HCT116 (cell line): ENCODE results near the gene COQ6.
"Not testable (repeated sequence)": the region's sequence is repeated elsewhere in the genome, so short reads cannot be mapped to it uniquely, and the experiment has no call there.

ENCODE experiments used
- CEBPB ChIP-seq: IDR thresholded peaks from 2 replicates; pipeline ENCODE4 v1.6.1; 2012; ENCODE audit warnings: low read depth
- EZH2 ChIP-seq: fragments of 200-600 bp; sonication (generic); IDR thresholded peaks from 2 replicates; pipeline ENCODE4 v1.6.1; 2017; ENCODE audit warnings: antibody characterized with exemption, mixed run types
- EZH2phosphoT487 ChIP-seq: fragments of 200-600 bp; IDR thresholded peaks from 2 replicates; pipeline ENCODE4 v1.6.1; 2018; ENCODE audit warnings: antibody characterized with exemption, borderline replicate concordance
- POLR2A ChIP-seq: IDR thresholded peaks from 2 replicates; pipeline ENCODE4 v1.7.0; 2011; ENCODE audit warnings: borderline replicate concordance; ENCODE audit not compliant: insufficient read depth, insufficient read length; ENCODE audit errors: extremely low read depth
- RAD21 ChIP-seq: IDR thresholded peaks from 2 replicates; pipeline ENCODE4 v1.6.1; 2012; ENCODE audit warnings: low read depth, mild to moderate bottlenecking
- SIN3A ChIP-seq: IDR thresholded peaks from 2 replicates; pipeline ENCODE4 v1.6.1; 2012; ENCODE audit warnings: low read depth
- SP1 ChIP-seq: IDR thresholded peaks from 2 replicates; pipeline ENCODE4 v1.6.1; 2012; ENCODE audit warnings: low read depth
- YY1 ChIP-seq: IDR thresholded peaks from 2 replicates; pipeline ENCODE4 v1.6.1; 2011; ENCODE audit warnings: low read length, low read depth, moderate library complexity, mild to moderate bottlenecking; ENCODE audit not compliant: insufficient replicate concordance; ENCODE audit errors: extremely low read depth
- ZNF274 ChIP-seq: fragments of 200-500 bp; sonication (Bioruptor generic); IDR thresholded peaks from 2 replicates; pipeline ENCODE4 v1.6.1; 2014; ENCODE audit warnings: mild to moderate bottlenecking, low read depth, low read length, inconsistent platforms
- TF ChIP-seq, protein P1 (sequence below), 3 experiments: fragments of 200-600 bp in 1 of 3; sonication (generic) in 1 of 3; IDR thresholded peaks in 2 of 3; conservative IDR thresholded peaks in 1 of 3; 2 replicates each; pipeline ENCODE4 v1.5.1; 2012 to 2017; ENCODE audit warnings: low read depth in 2 of 3, low read length in 2 of 3, antibody characterized with exemption in 1 of 3, borderline replicate concordance in 1 of 3, control low read depth in 1 of 3, mild to moderate bottlenecking in 1 of 3, mixed read lengths in 1 of 3, mixed run types in 1 of 3, moderate library complexity in 1 of 3; ENCODE audit not compliant: insufficient read depth in 1 of 3
- TF ChIP-seq, protein P2 (sequence below): IDR thresholded peaks from 2 replicates; pipeline ENCODE4 v1.6.1; 2012
- TF ChIP-seq, protein P3 (sequence below): IDR thresholded peaks from 2 replicates; pipeline ENCODE4 v1.6.1; 2012; ENCODE audit warnings: low read depth

- TF ChIP-seq, protein P1, sequence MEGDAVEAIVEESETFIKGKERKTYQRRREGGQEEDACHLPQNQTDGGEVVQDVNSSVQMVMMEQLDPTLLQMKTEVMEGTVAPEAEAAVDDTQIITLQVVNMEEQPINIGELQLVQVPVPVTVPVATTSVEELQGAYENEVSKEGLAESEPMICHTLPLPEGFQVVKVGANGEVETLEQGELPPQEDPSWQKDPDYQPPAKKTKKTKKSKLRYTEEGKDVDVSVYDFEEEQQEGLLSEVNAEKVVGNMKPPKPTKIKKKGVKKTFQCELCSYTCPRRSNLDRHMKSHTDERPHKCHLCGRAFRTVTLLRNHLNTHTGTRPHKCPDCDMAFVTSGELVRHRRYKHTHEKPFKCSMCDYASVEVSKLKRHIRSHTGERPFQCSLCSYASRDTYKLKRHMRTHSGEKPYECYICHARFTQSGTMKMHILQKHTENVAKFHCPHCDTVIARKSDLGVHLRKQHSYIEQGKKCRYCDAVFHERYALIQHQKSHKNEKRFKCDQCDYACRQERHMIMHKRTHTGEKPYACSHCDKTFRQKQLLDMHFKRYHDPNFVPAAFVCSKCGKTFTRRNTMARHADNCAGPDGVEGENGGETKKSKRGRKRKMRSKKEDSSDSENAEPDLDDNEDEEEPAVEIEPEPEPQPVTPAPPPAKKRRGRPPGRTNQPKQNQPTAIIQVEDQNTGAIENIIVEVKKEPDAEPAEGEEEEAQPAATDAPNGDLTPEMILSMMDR (IDR thresholded peaks at IDR 0.05 in 2 of 3, conservative IDR thresholded peaks at IDR 0.05 in 1 of 3; ENCODE audit: borderline replicate concordance in 1 of 3, insufficient read depth in 1 of 3, low read depth in 2 of 3, low read length in 2 of 3), result not testable (repeated sequence)
- not testable (repeated sequence) for TF ChIP-seq SP1, EZH2phosphoT487, POLR2A, SIN3A, CEBPB, YY1, ZNF274, RAD21, EZH2
- TF ChIP-seq, protein P2, sequence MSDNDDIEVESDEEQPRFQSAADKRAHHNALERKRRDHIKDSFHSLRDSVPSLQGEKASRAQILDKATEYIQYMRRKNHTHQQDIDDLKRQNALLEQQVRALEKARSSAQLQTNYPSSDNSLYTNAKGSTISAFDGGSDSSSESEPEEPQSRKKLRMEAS, result not testable (repeated sequence)
- TF ChIP-seq, protein P3, sequence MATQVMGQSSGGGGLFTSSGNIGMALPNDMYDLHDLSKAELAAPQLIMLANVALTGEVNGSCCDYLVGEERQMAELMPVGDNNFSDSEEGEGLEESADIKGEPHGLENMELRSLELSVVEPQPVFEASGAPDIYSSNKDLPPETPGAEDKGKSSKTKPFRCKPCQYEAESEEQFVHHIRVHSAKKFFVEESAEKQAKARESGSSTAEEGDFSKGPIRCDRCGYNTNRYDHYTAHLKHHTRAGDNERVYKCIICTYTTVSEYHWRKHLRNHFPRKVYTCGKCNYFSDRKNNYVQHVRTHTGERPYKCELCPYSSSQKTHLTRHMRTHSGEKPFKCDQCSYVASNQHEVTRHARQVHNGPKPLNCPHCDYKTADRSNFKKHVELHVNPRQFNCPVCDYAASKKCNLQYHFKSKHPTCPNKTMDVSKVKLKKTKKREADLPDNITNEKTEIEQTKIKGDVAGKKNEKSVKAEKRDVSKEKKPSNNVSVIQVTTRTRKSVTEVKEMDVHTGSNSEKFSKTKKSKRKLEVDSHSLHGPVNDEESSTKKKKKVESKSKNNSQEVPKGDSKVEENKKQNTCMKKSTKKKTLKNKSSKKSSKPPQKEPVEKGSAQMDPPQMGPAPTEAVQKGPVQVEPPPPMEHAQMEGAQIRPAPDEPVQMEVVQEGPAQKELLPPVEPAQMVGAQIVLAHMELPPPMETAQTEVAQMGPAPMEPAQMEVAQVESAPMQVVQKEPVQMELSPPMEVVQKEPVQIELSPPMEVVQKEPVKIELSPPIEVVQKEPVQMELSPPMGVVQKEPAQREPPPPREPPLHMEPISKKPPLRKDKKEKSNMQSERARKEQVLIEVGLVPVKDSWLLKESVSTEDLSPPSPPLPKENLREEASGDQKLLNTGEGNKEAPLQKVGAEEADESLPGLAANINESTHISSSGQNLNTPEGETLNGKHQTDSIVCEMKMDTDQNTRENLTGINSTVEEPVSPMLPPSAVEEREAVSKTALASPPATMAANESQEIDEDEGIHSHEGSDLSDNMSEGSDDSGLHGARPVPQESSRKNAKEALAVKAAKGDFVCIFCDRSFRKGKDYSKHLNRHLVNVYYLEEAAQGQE, result not testable (repeated sequence)
Measured at GRCh38 chr14:73994926-73995325, 44.8 kb downstream of the COQ6 start.
